ENCODE measurements around the gene SCGB1C1.

Gene SCGB1C1

DNA sequence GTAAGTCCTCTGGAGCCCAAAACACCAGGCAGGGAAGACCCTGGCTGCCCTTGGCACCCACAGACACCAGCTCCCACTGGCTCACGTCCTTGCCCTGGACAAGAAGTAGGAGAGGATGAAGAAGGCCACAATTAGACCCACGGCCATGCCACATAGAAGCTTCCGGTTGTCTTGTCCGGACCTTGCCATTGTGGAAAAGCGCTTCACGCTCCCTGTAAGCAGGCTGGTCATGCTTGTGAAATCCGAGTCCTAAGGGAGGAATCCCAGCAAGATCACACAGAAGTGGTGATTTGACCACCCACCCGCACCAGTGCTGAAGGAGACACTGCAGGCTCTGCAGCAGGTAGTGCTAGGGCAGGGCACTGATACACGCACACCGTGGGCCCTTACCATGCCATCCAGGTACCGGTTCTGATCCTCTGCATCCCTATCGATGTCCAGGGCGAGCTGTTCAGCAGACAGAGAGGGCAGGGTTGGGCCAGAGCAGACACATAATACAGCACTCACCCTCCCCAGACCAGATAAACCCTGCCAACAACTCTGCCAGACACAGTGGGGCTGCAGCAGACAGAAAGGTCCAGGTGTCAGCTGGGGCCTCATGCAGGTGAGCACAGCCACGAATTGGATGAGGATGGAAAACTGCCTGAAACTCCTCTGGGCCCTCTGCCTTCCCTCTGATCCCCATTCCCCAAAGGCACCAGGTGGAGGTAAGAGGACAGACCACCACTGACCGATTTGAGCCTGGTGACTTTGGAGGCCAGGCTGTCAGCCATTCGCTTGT lies 12.5 kb downstream of the SCGB1C1 start:
- DNase-seq (ENCODE audit: low read depth), result no peak

DNA sequence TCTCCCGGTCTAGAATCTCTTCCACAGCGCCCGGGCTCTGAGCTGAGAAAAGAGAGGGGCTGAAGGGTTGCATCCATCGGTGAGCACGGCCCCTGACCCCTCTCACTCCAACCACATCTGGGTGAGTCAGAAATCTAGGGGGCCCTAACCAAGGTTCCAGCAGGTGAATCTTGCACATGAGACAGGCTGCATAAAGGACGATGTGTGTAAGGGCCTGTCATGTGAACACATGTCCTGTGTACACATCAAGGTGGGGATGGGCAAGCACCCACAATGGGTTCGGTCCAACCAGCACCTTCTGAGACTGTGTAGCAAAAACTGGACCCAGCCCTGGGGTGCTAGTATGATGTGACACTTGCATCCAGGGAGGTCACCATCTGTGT lies 13.1 kb downstream of the SCGB1C1 start:
- no peak for DNase-seq (ENCODE audit: low read depth)

DNA sequence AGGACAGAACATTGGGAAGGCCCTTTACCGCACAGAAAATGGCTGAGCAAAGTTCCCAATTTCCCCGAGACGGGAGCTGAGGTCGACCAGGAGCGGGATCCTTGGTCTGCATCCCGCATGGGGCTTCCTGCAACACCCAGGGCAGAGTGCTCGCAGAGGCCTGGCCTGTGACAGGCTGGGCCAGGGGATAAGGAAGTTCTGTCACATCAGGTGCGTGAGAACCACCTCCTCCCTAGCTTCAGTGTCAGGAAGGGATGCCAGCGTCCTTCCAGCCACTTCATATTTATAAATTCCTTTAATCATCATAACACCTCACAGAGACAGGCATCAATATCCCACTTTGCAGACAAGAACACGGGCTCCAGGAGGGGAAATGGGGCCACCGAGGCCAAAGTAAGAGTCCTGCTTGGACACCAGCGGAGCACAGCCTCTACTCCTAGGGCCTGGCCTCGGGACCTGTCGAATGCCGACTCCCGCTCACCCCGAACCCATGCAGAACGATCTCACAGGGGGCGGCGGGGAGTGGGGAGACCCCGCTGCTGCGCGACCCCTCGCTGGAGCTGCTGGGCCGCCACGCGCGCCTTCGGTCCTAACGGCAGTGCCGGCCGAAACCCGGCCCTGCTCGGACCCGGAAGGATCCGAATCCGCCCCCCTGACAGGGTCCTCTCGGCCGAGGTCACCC lies 13.8 kb downstream of the SCGB1C1 start:
- DNase-seq (ENCODE audit: low read depth), result no peak

DNA sequence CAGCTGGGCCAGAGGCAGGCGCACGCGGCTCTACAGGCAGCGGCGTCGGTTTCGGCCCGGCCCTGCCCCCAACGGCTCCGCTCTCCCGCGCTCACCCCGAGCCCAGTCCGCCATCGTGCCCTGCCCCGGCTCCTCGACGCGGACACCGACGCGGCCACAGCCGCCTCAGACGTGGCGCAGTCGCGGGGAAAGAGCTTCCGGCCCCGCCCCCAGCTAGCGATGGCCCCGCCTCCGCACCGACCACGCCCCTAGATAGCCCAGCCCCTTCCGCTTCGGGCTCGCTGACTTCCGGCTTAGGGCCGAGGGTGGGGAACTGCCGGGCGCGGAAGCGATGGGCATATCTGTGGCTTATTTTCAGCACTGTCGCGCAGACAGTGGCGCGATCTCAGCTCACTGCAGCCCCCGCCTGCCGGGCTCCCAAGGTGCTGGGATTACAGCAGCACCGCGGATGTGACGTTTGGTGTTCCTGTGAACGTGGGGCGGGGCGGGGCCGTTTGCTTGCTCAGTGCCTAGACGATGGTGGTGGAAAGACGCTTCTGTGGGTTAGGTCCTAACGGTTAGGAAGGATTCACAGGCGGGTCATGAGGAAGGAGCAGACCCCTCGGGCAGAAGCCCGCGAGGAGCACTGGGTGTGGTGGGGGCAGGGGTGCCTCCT lies 14.5 kb downstream of the SCGB1C1 start, which contains the start of the genes BET1L and RIC8A:
BET1L (minus strand) TSS at position 192 of the 655 bp plus-strand sequence; CDS start at position 114, 78 bp downstream.
RIC8A (plus strand) TSS at position 501 of the 655 bp plus-strand sequence. CDS start 1,147 bp downstream, outside the sequence.
- peak; percentile 90 for DNase-seq (ENCODE audit: low read depth)

DNA sequence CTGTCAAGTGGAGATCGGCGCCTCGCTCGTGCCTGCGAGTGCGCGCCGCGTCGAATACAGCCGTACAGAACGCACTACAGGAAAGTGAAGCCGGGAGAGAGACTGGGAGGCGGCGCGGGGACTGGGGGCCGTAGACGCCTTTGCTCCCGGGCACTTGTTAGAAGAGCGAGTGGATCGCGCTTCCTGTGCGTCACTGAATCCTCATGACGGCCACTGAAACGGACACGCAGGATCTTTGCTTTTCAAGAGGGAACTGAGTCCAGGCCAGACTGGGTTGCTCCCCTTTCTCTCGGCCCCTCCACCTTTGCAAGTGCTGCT lies 14.9 kb downstream of the SCGB1C1 start:
- no peak for DNase-seq (ENCODE audit: low read depth)

DNA sequence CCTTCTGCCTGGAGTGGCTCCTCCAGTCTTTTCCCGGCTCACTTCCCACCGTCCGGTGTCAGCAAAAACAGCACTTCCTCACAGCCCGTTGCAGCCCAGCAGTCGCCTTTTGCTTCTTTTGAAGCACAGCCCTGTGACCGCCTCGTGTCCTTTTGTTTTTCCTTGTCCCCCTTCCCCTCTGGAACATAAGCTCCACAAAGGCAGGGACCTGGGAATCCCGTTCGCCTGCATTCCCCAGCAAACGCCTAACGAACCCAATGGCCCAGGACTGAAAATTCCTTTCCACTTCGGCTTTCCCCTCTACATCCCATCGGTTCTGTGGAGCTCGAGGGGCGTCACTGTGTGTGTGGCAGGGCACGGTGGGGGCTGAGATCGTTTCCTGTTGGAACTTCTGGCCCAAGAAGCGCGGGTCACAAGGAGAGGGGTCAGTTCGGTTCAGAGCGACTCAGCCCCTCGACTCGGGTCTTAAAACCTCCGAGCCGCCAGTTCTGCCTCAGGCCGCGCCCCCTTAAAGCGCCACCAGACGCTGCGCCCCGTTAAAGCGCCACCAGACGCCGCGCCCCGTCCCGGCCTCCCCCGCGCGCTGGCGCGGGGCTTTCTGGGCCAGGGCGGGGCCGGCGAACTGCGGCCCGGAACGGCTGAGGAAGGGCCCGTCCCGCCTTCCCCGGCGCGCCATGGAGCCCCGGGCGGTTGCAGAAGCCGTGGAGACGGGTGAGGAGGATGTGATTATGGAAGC lies 15.5 kb downstream of the SCGB1C1 start:
- no peak for DNase-seq (ENCODE audit: low read depth)

DNA sequence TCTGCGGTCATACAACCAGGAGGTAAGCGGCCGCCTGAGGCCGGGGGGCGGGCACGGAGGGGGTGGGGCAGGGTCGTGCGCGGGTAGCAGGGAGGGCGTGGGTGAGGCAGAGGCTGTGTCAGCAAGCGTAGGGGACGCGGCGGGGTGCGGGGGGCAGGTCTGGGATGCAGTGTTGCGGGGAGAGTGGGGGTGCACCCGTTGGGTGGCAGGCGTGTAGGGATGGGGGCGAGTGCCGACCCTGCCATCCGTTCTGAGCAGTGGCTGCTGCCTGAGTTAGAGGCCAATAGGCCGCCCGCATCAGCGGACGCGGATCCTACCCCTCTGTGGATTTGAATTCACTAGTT lies 16.0 kb downstream of the SCGB1C1 start:
- no peak for DNase-seq (ENCODE audit: low read depth)

DNA sequence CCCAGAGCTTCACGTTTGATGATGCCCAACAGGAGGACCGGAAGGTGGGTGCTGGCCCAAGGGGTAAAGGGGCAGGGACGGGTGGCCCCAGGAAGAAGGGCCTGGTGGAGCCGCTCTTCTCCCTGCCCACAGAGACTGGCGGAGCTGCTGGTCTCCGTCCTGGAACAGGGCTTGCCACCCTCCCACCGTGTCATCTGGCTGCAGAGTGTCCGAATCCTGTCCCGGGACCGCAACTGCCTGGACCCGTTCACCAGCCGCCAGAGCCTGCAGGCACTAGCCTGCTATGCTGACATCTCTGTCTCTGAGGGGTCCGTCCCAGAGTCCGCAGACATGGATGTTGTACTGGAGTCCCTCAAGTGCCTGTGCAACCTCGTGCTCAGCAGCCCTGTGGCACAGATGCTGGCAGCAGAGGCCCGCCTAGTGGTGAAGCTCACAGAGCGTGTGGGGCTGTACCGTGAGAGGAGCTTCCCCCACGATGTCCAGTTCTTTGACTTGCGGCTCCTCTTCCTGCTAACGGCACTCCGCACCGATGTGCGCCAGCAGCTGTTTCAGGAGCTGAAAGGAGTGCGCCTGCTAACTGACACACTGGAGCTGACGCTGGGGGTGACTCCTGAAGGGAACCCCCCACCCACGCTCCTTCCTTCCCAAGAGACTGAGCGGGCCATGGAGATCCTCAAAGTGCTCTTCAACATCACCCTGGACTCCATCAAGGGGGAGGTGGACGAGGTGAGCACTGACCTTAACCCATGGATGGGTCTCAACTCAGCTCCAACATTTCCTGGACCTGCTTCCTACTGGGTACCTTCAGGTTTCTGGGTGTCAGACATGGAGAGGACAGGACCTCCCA lies 16.6 kb downstream of the SCGB1C1 start:
- DNase-seq (ENCODE audit: low read depth), result no peak

DNA sequence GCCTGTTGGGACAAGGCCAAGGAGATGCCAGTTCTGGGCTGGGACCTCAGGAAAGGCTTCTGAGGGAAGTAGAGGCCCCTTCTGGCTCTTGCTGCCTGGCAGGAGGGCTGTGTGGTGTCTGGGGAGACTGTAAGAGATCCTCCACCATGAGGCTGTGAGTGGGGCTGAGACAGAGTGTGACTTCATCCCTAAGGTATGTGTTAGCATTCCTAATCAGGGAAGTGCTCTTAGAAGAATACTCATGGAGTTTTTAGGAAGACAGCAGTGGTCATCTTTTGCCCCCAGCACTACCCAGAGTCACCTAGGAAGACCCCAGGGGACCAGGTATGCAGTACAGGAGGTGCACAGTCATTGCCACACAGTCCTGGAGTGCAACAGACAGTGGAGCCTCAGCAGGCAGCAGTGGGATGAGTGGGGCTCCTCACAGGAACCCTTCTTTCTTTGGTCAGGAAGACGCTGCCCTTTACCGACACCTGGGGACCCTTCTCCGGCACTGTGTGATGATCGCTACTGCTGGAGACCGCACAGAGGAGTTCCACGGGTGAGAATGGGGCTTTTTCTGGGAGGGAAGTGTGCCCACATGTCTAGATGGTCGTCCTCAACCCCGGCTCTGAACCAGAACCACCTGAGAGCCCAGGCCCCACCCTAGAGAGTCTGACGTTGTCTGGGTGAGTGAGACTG lies 17.4 kb downstream of the SCGB1C1 start:
- peak; percentile 71 for DNase-seq (ENCODE audit: low read depth)

DNA sequence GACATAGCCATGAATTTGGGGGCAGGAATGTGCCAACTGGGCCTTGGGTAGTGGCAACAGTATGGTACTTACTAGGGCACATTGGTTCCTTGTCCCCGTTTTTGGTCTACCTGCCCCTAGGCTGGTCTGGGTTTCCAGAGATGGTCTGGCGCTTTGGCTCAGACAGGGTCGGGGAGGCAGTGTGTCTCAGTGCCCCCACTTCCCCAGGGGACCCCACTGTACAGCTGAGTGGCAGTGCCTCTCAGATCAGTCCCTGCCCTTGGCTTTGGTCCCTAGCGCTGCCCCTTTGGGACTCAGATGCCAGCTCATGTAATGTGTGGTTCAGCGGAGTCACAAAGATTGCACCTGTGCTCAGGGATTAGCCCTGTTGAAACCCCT lies 17.9 kb downstream of the SCGB1C1 start:
- DNase-seq (ENCODE audit: low read depth), result no peak

DNA sequence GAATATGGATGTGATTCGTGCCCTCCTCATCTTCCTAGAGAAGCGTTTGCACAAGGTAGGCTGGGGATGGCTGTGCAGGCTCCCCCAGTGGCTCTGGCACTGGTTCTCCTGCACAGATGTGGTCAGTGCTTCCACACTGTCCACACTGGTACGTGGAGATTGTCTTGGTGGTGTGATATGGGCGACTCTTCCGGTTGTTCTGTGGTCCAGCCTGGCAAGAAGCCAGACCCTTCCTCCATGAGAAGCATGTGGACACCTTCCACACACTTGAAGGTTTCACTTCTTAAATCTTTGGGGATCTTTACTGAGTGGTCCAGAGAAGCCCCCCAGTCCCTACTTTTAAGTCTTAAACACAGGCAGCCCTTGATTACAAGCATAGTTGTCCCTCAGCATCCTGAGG lies 18.4 kb downstream of the SCGB1C1 start:
- no peak for DNase-seq (ENCODE audit: low read depth)

DNA sequence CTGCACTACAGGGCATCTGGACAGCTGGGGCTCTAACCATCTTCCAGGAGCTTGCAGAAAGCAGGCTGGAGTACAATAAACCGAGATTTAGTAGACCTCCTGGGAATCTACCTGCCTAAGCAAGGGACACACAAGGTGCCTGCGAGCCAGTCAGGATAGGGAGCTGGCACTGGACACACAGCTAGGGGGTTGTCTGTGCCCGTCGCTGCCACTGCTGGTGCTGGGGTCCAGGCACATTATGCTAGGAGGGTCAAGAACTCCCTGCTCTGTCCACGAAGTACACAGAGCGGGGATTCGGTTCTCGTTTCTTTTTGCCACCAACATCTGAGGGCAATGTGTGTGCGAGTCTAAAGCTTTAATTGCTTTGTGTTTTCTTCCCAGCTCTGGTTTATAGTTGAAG lies 18.9 kb downstream of the SCGB1C1 start:
- no peak for DNase-seq (ENCODE audit: low read depth)

DNA sequence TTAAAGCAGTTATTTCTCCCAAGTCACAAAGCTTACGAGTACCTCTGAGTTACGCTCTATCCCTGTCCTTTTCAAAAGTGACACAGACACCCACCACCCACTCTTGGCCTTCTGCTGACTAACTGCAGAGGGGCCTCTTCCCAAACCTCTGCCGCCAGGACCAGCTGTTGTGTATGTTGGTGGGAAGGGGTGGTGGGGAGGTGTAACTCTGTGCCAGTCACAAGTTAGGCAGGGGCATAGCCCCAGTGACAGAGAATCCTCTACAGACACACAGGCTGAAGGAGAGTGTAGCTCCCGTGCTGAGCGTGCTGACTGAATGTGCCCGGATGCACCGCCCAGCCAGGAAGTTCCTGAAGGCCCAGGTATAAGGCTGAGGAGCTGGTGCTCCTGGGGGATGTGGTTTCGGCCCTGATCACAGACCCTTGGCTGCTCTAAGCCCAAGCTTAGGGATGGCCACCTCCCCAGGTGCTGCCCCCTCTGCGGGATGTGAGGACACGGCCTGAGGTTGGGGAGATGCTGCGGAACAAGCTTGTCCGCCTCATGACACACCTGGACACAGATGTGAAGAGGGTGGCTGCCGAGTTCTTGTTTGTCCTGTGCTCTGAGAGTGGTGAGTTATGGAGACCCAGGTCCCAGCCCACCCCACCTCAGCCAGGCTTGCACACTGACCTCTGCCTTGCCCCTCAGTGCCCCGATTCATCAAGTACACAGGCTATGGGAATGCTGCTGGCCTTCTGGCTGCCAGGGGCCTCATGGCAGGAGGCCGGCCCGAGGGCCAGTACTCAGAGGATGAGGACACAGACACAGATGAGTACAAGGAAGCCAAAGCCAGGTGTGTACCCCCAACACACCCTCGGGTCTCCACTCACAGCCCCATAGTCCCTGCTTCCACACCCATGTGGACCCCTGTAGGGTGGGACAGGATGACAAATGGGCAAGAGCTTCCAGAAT lies 19.5 kb downstream of the SCGB1C1 start:
- no peak for DNase-seq (ENCODE audit: low read depth)

DNA sequence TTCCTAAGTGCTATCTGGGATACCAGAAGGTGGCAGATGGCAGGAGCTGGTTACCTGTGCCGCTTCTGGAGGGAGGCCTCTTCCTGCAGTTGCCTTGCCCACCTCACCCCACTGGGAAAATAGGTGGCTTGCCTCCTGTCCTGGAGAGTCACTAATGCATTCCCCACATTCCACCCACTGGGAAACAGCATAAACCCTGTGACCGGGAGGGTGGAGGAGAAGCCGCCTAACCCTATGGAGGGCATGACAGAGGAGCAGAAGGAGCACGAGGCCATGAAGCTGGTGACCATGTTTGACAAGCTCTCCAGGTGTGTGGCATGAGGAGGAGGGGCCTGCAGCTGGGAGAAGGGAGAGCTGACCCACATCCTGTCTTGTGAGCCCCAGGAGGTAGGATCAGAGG lies 20.2 kb downstream of the SCGB1C1 start:
- DNase-seq (ENCODE audit: low read depth), result no peak

DNA sequence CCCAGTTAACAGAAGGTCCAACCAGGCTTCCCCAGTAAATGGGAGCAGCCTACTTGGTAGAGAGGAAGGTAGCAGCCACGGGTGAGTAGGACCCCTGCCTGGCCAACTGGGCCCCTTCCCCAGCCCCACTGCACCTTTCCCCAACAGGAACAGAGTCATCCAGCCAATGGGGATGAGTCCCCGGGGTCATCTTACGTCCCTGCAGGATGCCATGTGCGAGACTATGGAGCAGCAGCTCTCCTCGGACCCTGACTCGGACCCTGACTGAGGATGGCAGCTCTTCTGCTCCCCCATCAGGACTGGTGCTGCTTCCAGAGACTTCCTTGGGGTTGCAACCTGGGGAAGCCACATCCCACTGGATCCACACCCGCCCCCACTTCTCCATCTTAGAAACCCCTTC lies 21.2 kb downstream of the SCGB1C1 start:
- no peak for DNase-seq (ENCODE audit: low read depth)

DNA sequence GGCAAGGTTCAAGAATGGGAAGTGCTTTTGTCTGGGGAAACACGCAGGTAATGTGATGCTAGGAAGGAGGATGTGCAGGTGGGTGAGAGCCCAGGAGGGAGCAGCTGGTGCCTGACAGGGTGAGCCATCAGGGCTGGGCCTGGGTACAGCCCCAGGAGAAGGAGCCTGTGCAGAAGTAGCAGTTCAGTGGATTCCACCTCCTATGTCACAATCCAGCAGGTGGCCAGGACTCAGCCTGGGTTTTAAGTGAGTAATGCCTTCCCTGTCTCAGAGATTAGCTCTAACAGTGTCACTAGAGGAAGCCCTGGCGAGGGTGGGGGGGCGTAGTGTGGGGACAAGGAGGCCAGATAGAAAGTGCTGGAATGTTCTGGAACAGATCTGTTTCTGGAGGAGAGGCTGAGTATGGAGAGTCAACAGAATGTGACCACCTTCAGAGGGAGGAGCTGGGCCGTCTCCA lies 22.7 kb downstream of the SCGB1C1 start:
- DNase-seq (ENCODE audit: low read depth), result no peak

DNA sequence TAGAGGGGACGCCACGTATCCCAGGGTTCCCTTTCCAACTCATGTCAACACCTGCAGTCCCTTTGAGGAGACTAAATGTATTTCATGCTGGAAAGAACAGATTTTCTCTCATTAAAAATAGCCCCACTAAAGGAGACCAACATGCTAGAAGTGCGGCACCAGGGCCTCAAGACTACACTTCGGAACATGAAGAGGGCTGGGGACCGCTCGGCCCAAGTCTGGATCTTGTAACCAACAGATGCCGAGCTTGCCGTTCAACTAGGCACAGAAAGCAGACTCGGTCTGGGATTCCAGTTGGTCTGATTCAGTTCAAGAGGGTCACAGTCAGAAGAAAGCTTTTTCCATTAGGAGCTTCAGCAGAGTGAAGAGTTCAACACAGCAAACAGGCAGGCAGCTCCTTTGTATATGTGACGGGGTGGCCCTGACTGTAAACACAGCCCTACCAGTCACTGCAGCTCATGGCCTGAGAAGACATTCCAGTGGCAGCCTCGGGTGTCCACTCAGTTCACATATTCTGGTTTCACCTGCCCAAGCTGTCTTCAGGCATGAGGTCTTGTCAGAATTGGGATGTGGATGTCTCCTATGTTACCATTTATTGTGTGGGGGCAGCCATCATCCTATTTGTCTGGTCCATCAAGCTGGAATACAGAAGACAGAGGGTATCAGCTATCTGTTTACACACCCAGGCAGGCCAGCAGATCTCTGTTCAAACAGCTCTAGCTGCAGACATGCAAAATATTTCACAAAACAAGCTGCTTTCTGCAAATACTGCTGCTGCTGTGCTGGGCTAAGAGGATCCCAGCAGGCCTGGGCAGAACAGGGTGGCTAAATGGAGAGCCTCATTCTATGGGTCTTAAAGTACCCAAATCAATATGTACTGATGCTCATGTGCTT lies 23.4 kb downstream of the SCGB1C1 start:
- no peak for DNase-seq (ENCODE audit: low read depth)

DNA sequence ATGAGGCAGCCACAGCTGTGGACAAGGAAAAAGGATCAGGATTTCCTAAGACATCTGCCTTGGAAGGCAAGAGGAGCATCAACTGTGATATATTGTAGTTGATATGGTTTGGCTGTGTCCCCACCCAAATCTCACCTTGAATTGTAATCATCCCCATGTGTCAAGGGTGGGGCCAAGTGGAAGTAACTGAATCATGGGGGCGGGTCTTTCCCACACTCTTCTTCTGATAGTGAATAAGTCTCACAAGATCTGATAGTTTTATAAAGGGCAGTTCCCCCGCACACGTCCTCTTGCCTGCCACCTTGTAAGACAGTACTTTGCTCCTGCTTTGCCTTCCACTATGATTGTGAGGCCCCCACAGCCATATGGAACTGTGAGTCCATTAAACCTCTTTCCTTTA lies 24.8 kb downstream of the SCGB1C1 start:
- DNase-seq (ENCODE audit: low read depth), result no peak
